Tibial nerve (tissue), 4 donors: ENCODE measurements around the gene MAGEB4. TPM values are rescaled to one million over a fixed set of nuclear protein-coding genes. Genes with fewer than 3 reads are reported as not detected.
"Not testable (repeated sequence)": the region's sequence is repeated elsewhere in the genome, so short reads cannot be mapped to it uniquely, and the experiment has no call there.

Source experiments
- DNase-seq, 2 donors: peaks; one replicate each; pipeline ENCODE4 v3.0.0-alpha.2; 2019; ENCODE audit warnings: low spot score in 2 of 2
- H3K27ac ChIP-seq, 4 donors: fragments of 200-600 bp; sonication (generic) in 3 of 4; one replicate each; pipeline ENCODE4 v1.5.1; 2017 to 2019; ENCODE audit warnings: mild to moderate bottlenecking in 1 of 4
- H3K27me3 ChIP-seq, 2 donors: fragments of 200-600 bp; sonication (generic) in 1 of 2; one replicate each; pipeline versions ENCODE4 v1.5.1 to v1.6.0; 2017 to 2019
- H3K36me3 ChIP-seq, 3 donors: fragments of 200-600 bp; sonication (generic); one replicate each; pipeline ENCODE4 v1.5.1; 2018 to 2019
- H3K4me1 ChIP-seq, 4 donors: fragments of 200-600 bp; sonication (generic) in 3 of 4; one replicate each; pipeline ENCODE4 v1.5.1; 2017 to 2019
- H3K4me3 ChIP-seq, 4 donors: fragments of 200-600 bp; sonication (generic) in 3 of 4; one replicate each; pipeline ENCODE4 v1.5.1; 2017 to 2019; ENCODE audit warnings: mild to moderate bottlenecking in 1 of 4, moderate library complexity in 1 of 4
- H3K9me3 ChIP-seq, 4 donors: fragments of 200-600 bp; sonication (generic) in 3 of 4; one replicate each; pipeline ENCODE4 v1.5.1; 2017 to 2019
- CTCF ChIP-seq, 5 experiments: fragments of 200-600 bp in 3 of 5; fragments of 450-650 bp in 2 of 5; sonication (generic) in 3 of 5; IDR thresholded peaks; one replicate each; pipeline ENCODE4 v1.5.1; 2016 to 2019; ENCODE audit warnings: antibody characterized with exemption in 5 of 5, mild to moderate bottlenecking in 3 of 5, moderate library complexity in 2 of 5
- EP300 ChIP-seq, 2 donors: sonication (generic); formaldehyde crosslinking; IDR thresholded peaks; one replicate each; pipeline ENCODE4 v1.6.1; 2017; ENCODE audit warnings: antibody characterized with exemption in 2 of 2, mild to moderate bottlenecking in 1 of 2
- POLR2A ChIP-seq, 2 donors: fragments of 450-650 bp; IDR thresholded peaks; one replicate each; pipeline ENCODE4 v1.6.1; 2017; ENCODE audit warnings: antibody characterized with exemption in 2 of 2, mild to moderate bottlenecking in 2 of 2, moderate library complexity in 2 of 2
- WGBS, 2 donors: methylation state at CpG; one replicate each; pipeline ENCODE4 v1.1.5; 2018; 5-methylcytosine and 5-hydroxymethylcytosine counted together
- total RNA-seq, 4 donors: library from RNA; depleted of rRNA; stranded (reverse); fragments of >200 nt; gene quantifications; one replicate each; pipeline ENCODE4 v1.1.0, GENCODE V29; 2016

MAGEB4 gene
- not detected for total RNA-seq

GRCh38 chrX:30241724-30242415 is at the start of gene MAGEB4:
Gene MAGEB4 (plus strand): TSS chrX:30242000. CDS start chrX:30242136, 136 bp downstream.
- TF ChIP-seq EP300 (IDR thresholded peaks at IDR 0.05) (no peak), POLR2A (IDR thresholded peaks at IDR 0.05) (no peak), CTCF (IDR thresholded peaks at IDR 0.05) (no peak)
- Histone ChIP-seq H3K27ac (no peak within 1 kb of the TSS), H3K4me1 (no peaks in the 10 kb centered on the region), H3K4me3 (no peak within 1 kb of the TSS), H3K9me3 (no peaks in the 10 kb centered on the region), H3K27me3 (peaks cover 0 to 4% of the 10 kb centered on the region in 2 donors), H3K36me3 (no peaks in the 10 kb centered on the region)
- 76 to 86% methylated on average over 4 to 10 of the region's 10 CpGs for WGBS, 2 donors
- DNase-seq: no peak

- not testable (repeated sequence) for H3K27ac ChIP-seq, H3K36me3 ChIP-seq, H3K4me3 ChIP-seq, H3K9me3 ChIP-seq, H3K4me1 ChIP-seq, DNase-seq
- 65 to 83% methylated on average over 6 of the region's 6 CpGs for WGBS, 2 donors
- peaks cover 0 to 12% of the 10 kb centered on the region in 2 donors for H3K27me3 ChIP-seq
These were observed 47.9 kb upstream of the MAGEB4 start for GRCh38 chrX:30193910-30194309.

- no peak overlapping the region for H3K27ac ChIP-seq
- no peak for DNase-seq
- TF ChIP-seq POLR2A (IDR thresholded peaks at IDR 0.05) (no peak), CTCF (IDR thresholded peaks at IDR 0.05) (no peak), EP300 (IDR thresholded peaks at IDR 0.05) (no peak)
- no peak overlapping the region for H3K4me3 ChIP-seq
- H3K36me3 ChIP-seq: no peaks in the 10 kb centered on the region
- no peaks in the 10 kb centered on the region for H3K4me1 ChIP-seq
- WGBS, 2 donors: 0 to 13% methylated on average over 1 of the region's 1 CpG
- H3K9me3 ChIP-seq: no peaks in the 10 kb centered on the region
- H3K27me3 ChIP-seq: peaks cover 0 to 12% of the 10 kb centered on the region in 2 donors
These were observed 45.5 kb upstream of the MAGEB4 start for GRCh38 chrX:30196322-30196721.

- no peak overlapping the region for H3K27ac ChIP-seq
- H3K4me1 ChIP-seq: no peaks in the 10 kb centered on the region
- WGBS, 2 donors: 91 to 96% methylated on average over 2 of the region's 2 CpGs
- H3K9me3 ChIP-seq: no peaks in the 10 kb centered on the region
- no peak for DNase-seq
- H3K36me3 ChIP-seq: no peaks in the 10 kb centered on the region
- H3K4me3 ChIP-seq: no peak overlapping the region
- peaks cover 0 to 11% of the 10 kb centered on the region in 2 donors for H3K27me3 ChIP-seq
- TF ChIP-seq EP300 (IDR thresholded peaks at IDR 0.05) (no peak), CTCF (IDR thresholded peaks at IDR 0.05) (no peak), POLR2A (IDR thresholded peaks at IDR 0.05) (no peak)
These were observed 29.6 kb upstream of the MAGEB4 start for GRCh38 chrX:30212172-30212571.

- TF ChIP-seq POLR2A (IDR thresholded peaks at IDR 0.05) (no peak), CTCF (IDR thresholded peaks at IDR 0.05) (no peak), EP300 (IDR thresholded peaks at IDR 0.05) (no peak)
These were observed 26.4 kb upstream of the MAGEB4 start, which contains the start of gene MAGEB2 for GRCh38 chrX:30215357-30215843. Gene MAGEB2 (plus strand): TSS chrX:30215563. CDS start chrX:30218581, 3,018 bp downstream.

More at GRCh38 chrX:30215357-30215843, 26.4 kb upstream of the MAGEB4 start, which contains the start of gene MAGEB2:
- Histone ChIP-seq H3K9me3 (no peaks in the 10 kb centered on the region), H3K27ac (no peak within 1 kb of the TSS), H3K36me3 (no peaks in the 10 kb centered on the region), H3K4me3 (no peak within 1 kb of the TSS), H3K27me3 (peaks cover 0 to 11% of the 10 kb centered on the region in 2 donors), H3K4me1 (no peaks in the 10 kb centered on the region)
- WGBS, 2 donors: 90 to 97% methylated on average over 19 to 29 of the region's 29 CpGs
- no peak for DNase-seq
